Fibroblast of mammary gland (primary cell): Measurements from ENCODE around the gene CST9L.

Source experiments
- DNase-seq: peaks from one replicate; pipeline ENCODE4 v3.0.0-alpha.2; 2010; ENCODE audit warnings: low read depth
- H3K4me3 ChIP-seq: 2 replicates; pipeline ENCODE4 v1.5.1; 2011; ENCODE audit warnings: low read depth, mild to moderate bottlenecking, low read length, moderate library complexity; ENCODE audit not compliant: control insufficient read depth
- TF ChIP-seq, protein P1 (sequence below): conservative IDR thresholded peaks from 2 replicates; pipeline ENCODE4 v1.5.1; 2011; ENCODE audit warnings: low read depth, low read length, inconsistent platforms; ENCODE audit not compliant: control insufficient read depth, insufficient read depth

The CST9L gene

DNA sequence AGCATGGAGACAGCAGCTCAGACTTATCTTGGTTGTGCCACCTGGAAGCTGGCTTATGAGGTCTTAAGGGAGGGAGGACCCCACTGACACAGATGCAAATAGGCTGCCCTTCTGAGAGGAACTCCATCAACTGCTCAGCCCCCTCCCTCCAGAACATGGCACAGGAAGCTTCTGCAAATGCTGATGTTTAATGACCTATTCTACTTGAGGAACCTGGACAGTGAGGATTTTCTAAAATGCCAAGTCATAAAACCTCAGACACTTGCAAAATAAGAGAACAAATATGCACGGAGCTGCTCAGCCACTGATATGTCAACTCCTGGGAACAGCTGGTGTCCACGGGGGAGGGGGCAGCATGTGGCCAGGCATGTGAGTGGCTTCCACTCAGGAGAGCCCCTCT is 34.0 kb upstream of the CST9L start:
- no peak for DNase-seq
- TF ChIP-seq, protein P1, sequence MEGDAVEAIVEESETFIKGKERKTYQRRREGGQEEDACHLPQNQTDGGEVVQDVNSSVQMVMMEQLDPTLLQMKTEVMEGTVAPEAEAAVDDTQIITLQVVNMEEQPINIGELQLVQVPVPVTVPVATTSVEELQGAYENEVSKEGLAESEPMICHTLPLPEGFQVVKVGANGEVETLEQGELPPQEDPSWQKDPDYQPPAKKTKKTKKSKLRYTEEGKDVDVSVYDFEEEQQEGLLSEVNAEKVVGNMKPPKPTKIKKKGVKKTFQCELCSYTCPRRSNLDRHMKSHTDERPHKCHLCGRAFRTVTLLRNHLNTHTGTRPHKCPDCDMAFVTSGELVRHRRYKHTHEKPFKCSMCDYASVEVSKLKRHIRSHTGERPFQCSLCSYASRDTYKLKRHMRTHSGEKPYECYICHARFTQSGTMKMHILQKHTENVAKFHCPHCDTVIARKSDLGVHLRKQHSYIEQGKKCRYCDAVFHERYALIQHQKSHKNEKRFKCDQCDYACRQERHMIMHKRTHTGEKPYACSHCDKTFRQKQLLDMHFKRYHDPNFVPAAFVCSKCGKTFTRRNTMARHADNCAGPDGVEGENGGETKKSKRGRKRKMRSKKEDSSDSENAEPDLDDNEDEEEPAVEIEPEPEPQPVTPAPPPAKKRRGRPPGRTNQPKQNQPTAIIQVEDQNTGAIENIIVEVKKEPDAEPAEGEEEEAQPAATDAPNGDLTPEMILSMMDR, result no peak
- no peak overlapping the region for H3K4me3 ChIP-seq

DNA sequence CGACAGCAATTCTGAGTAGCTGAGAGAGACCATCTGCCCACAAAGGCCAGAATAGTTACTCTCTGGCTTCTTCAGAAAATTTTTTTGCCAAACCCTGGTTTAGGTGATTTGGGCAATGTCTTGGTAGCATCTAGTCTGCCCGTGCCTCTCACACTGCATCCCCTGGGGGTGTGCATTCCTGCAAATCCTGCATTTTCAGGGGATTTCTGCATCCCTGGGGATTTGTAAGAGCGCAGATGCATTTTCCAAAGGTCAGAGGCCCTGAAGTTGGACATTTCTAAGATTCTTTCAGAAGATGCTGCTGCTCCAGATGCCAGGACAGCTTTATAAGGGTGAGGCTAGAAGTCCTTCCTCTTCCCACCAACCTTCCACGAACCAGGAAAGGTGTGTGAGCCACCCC is 33.4 kb upstream of the CST9L start:
- DNase-seq, result no peak
- TF ChIP-seq, protein P1, result no peak
- no peak overlapping the region for H3K4me3 ChIP-seq

DNA sequence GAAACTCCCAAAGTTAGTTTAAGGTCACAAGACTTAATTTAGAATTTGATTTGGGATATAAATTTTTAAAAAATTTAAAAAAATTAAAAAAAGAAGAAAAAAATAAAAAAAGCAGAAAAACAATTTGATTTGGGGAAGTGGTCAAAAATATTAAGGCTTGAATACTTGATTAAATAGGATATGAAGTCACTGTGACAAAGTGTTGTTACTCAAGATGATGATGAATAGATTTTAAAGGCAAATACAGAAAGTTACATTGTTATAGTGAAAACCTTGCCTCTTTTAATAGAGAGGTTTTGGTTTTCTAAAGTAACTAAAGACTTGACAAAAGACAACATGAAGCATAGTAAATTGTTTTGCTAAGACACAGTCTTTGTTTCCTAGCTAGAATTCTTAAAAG is 30.2 kb upstream of the CST9L start:
- H3K4me3 ChIP-seq, result no peak overlapping the region
- TF ChIP-seq, protein P1, result no peak
- DNase-seq, result no peak

DNA sequence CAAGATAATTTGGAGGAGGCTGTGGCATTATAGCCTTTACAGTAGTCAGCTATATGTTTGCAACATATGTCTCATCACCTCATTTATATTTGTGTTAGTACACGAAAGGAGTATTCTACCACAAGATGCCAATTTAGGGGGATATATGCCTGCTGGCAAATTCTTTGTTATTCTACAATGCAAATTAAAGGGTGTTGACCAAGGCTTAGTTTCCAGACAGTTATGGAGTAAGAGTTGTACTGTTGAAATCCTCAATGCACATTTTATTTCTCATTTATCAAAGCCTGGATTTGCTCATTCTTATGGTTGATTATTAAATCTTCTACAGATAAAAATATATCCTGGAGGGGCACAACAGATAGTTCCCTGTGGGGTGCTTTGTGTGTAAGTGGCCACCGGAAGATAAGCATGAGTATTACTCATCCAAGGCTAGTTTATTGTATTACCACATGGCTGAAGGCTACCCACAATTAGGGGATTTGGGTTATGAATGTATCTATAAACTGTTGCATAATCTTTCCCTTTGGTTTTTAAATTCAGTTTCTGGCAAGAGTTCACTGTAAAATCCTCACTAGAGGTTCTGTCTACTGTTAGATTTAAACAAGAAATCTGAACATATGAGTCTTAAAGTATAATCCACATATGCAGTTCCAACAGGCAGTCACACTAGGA is 28.4 kb upstream of the CST9L start:
- DNase-seq, result peak; percentile 8
- H3K4me3 ChIP-seq, result no peak overlapping the region
- TF ChIP-seq, protein P1, result no peak

DNA sequence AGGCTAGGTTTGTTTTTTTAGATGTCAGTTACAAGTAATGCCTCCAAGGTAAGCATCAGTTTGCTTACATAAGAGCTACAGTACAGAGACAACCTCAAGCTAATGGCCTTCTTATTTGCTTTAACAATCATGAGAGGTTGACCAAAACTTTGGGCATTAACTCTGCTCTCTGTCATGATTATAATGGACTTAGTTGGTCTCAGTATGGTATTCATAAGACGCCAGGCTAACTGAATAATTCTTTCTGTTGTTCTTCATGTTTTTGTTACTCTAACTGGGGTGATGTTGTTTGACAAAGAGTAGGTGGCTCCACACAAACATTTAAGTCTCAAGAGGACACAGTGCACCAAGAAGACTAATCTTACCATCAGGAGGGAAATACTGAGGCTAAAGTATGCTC is 27.7 kb upstream of the CST9L start:
- TF ChIP-seq, protein P1, result no peak
- H3K4me3 ChIP-seq, result no peak overlapping the region
- no peak for DNase-seq

DNA sequence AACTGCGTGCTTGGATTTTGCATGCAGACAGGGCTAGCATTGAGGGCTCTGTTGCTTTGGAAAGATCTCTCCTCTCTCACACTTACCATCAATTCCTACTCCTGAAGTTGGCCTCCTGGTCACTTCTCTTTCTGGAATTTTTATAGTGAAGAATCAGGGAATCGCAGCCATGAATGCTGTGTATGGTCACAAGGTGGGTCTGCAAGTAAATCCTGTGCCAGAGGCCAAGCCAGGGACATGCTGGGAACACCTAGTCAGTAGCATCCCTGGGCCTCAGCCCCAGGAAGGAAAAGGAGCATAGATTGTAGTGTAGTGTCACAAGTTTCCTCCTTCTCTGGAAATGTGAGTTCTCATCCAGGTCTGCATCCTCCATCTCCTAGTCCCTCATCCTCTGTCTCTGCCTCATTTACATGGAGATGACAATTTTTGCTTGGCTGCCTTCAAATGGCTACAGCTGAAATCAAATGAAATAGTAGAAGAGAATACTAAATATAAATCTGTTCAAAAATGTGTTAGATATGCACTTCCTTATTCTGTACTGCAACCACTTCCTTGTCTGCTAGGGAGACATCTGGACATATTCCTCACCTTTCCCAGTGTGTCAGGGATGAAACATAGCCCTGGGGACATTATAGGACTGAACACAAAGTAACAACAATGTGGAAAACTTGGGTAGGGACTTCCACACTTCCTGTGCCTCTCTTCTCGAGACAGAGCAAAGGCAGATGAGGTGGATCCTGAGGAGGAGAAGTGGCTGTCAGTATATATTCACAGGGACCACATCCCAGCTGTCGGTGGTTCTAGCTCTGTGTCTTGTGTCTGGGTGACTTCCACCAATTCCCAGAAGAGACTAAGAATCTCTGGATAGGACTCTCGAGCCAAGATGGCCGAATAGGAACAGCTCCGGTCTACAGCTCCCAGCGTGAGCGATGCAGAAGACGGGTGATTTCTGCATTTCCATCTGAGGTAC is 20.4 kb upstream of the CST9L start:
- DNase-seq, result no peak
- no peak overlapping the region for H3K4me3 ChIP-seq
- TF ChIP-seq, protein P1, result no peak
